Parathyroid adenoma (tissue), 2 donors: Measurements from ENCODE around the gene CACNA1C.

Source experiments
- H2AFZ ChIP-seq: fragments of 300-600 bp; sonication (generic); one replicate; pipeline ENCODE4 v1.7.0; 2017; ENCODE audit warnings: antibody characterized with exemption, mild to moderate bottlenecking
- H3K27ac ChIP-seq: fragments of 300-600 bp; sonication (generic); one replicate; pipeline ENCODE4 v1.7.0; 2017
- H3K27me3 ChIP-seq: fragments of 300-600 bp; sonication (generic); one replicate; pipeline ENCODE4 v1.7.0; 2017; ENCODE audit warnings: low read length; ENCODE audit not compliant: control insufficient read depth, insufficient read depth
- H3K36me3 ChIP-seq: fragments of 300-600 bp; sonication (generic); one replicate; pipeline ENCODE4 v1.7.0; 2017; ENCODE audit warnings: low read length; ENCODE audit not compliant: control insufficient read depth, insufficient read depth
- H3K4me1 ChIP-seq: fragments of 300-600 bp; sonication (generic); one replicate; pipeline ENCODE4 v1.7.0; 2017; ENCODE audit warnings: control low read depth
- H3K4me2 ChIP-seq: fragments of 300-600 bp; sonication (generic); one replicate; pipeline ENCODE4 v1.7.0; 2017; ENCODE audit warnings: low read length
- H3K4me3 ChIP-seq: fragments of 300-600 bp; sonication (generic); one replicate; pipeline ENCODE4 v1.7.0; 2017; ENCODE audit warnings: low read depth, low read length
- H3K79me2 ChIP-seq: fragments of 300-600 bp; sonication (generic); one replicate; pipeline ENCODE4 v1.7.0; 2017; ENCODE audit warnings: control low read depth
- H3K9ac ChIP-seq: fragments of 300-600 bp; sonication (generic); one replicate; pipeline ENCODE4 v1.7.0; 2017; ENCODE audit warnings: mild to moderate bottlenecking
- H3K9me3 ChIP-seq: fragments of 300-600 bp; sonication (generic); one replicate; pipeline ENCODE4 v1.7.0; 2017; ENCODE audit warnings: low read length; ENCODE audit not compliant: control insufficient read depth
- CTCF ChIP-seq: fragments of 300-600 bp; sonication (generic); IDR thresholded peaks from one replicate; pipeline ENCODE4 v1.7.0; 2017; ENCODE audit warnings: antibody characterized with exemption, mild to moderate bottlenecking
- donor health status: primary hyperparathyroidism.

Gene CACNA1C

DNA sequence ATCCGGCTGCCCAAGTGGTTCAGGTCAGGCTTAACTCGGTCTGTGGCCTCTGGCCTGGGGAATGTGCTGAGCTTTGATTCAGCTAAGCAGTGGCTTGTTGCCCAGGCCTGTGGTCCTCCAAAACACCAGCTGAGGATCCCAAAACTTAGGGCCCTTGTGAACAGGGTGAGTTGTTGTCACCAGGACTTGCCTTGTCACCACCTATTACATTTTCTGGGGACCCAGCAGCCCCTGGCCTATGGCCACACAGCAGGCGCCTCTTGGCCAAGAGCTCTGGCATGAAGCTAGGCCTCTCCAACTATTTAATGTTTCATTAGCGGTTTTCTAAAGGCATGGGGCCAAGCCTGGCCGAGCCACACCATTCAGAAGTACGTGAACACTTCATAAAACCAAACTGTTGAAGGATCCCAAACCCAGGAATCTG is 343.7 kb downstream of the CACNA1C start:
- H3K4me1 ChIP-seq: no peaks in the 10 kb centered on the region

DNA sequence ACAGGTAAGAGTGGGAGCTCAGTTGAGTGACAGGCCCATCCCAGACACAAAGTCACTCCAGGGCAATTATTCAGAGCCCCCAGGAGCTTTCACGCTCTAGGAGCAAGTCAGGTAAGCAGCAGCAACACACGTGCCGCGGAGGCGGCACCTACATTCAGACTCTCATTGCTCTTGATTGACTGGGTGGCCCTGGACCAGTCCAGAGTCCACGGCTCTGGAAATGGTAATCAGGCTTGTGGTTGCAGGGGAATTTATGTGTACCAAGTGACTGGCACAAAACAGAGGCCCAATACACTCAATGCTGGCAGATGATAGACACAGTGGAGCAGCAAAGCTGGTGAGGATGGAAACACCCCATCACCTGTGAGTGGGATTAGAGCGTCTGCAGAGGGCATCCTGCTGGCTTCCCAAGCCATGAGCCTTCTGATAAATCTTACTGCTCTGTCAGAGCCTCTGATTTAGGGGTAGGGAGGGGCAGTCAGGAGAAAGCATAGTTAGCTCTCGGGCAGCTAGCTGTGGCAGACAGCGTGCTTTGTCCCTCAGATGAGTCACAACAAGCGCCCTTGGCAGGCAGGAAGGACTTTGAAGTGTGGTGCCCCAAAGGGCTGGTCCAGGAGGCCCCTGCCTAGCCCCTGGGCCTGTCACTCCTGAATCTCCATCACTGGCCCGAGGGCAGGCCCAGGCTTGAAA is 344.7 kb downstream of the CACNA1C start:
- Histone ChIP-seq H3K9me3 (no peaks in the 10 kb centered on the region), H3K27me3 (no peaks in the 10 kb centered on the region), H3K4me1 (no peaks in the 10 kb centered on the region), H3K4me2 (no peak overlapping the region), H3K27ac (no peak overlapping the region), H2AFZ (no peak overlapping the region), H3K4me3 (no peak overlapping the region), H3K79me2 (no peaks in the 10 kb centered on the region), H3K9ac (no peak overlapping the region), H3K36me3 (no peaks in the 10 kb centered on the region)
- no peak for TF ChIP-seq CTCF

More for the DNA sequence above, 343.7 kb downstream of the CACNA1C start:
- H2AFZ ChIP-seq: no peak overlapping the region
- no peak for TF ChIP-seq CTCF
- H3K36me3 ChIP-seq: no peaks in the 10 kb centered on the region
- no peak overlapping the region for H3K4me2 ChIP-seq
- H3K27ac ChIP-seq: no peak overlapping the region
- H3K9ac ChIP-seq: no peak overlapping the region
- no peaks in the 10 kb centered on the region for H3K27me3 ChIP-seq
- no peak overlapping the region for H3K4me3 ChIP-seq
- H3K79me2 ChIP-seq: no peaks in the 10 kb centered on the region
- H3K9me3 ChIP-seq: no peaks in the 10 kb centered on the region

DNA sequence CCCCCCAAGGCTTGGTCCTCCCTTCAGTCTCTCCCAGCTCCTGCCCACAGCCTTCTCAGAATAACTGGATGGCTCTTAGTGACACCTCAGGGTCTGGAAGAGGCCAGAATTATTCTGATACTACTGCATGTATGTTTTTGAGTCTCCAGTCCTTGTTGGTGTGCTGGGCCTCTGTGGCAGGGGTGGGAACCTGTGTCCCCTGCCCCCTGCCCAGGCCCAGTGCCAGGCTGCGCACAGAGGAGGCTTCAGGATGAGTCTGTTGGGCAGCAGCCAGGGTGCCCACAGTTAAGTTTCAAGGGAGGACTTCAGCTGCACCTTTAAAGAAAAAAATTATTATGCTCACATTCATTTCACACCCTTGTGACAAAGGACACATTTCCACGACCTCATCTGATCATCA is 348.3 kb downstream of the CACNA1C start:
- Histone ChIP-seq H3K27ac (no peak overlapping the region), H3K27me3 (no peaks in the 10 kb centered on the region), H3K9me3 (no peaks in the 10 kb centered on the region), H3K4me2 (no peak overlapping the region), H3K4me1 (no peaks in the 10 kb centered on the region), H3K9ac (no peak overlapping the region), H3K79me2 (no peaks in the 10 kb centered on the region), H3K4me3 (no peak overlapping the region), H2AFZ (no peak overlapping the region), H3K36me3 (no peaks in the 10 kb centered on the region)
- TF ChIP-seq CTCF: no peak

DNA sequence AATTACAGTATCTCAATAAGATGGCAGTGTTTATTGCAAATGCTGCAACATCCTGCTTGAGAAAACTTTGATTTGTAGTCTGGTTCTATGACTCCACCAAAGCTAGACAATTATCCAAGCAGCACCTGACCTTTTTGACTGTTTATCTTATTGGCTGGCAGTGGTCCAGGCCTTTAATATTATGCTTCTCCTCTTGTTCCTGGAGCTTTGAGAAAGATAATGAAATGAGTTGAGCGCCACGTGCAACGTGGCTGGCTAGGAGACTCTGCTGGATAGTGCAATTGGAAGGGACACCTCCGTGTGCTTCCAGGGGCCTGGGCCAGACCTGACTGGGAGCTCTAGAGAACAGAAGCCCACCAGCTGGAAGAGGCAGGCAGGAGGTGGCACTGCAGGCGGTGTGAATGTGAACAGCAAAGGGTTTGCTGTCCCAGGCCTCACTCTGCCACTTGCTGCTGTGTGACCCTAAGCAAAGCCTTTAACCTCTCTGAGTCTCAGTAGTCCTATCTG is 349.3 kb downstream of the CACNA1C start:
- no peak overlapping the region for H3K9ac ChIP-seq
- H3K4me2 ChIP-seq: no peak overlapping the region
- H2AFZ ChIP-seq: no peak overlapping the region
- no peak overlapping the region for H3K4me3 ChIP-seq
- no peaks in the 10 kb centered on the region for H3K79me2 ChIP-seq
- H3K27ac ChIP-seq: no peak overlapping the region
- H3K27me3 ChIP-seq: no peaks in the 10 kb centered on the region
- H3K4me1 ChIP-seq: no peaks in the 10 kb centered on the region
- H3K9me3 ChIP-seq: peaks cover 3% of the 10 kb centered on the region
- no peaks in the 10 kb centered on the region for H3K36me3 ChIP-seq
- TF ChIP-seq CTCF: no peak
